HL-60 (cell line): ENCODE data around the gene DHRS7B.

ENCODE experiments used
- GABPA ChIP-seq: IDR thresholded peaks from 2 replicates; pipeline ENCODE4 v1.6.1; 2012; ENCODE audit warnings: low read depth
- POLR2AphosphoS5 ChIP-seq: IDR thresholded peaks from 2 replicates; pipeline ENCODE4 v1.6.1; 2012; ENCODE audit warnings: low read depth
- SPI1 ChIP-seq: IDR thresholded peaks from 2 replicates; pipeline ENCODE4 v1.6.1; 2012; ENCODE audit warnings: low read depth, mild to moderate bottlenecking, borderline replicate concordance
- TF ChIP-seq, protein P1 (sequence below): IDR thresholded peaks from one replicate; pipeline ENCODE4 v1.5.1; 2011; ENCODE audit warnings: low read length, control low read depth, inconsistent platforms; ENCODE audit not compliant: insufficient read depth
- TF ChIP-seq, protein P2 (sequence below): IDR thresholded peaks from 2 replicates; pipeline ENCODE4 v1.6.1; 2012; ENCODE audit warnings: low read depth; ENCODE audit not compliant: insufficient replicate concordance

DNA sequence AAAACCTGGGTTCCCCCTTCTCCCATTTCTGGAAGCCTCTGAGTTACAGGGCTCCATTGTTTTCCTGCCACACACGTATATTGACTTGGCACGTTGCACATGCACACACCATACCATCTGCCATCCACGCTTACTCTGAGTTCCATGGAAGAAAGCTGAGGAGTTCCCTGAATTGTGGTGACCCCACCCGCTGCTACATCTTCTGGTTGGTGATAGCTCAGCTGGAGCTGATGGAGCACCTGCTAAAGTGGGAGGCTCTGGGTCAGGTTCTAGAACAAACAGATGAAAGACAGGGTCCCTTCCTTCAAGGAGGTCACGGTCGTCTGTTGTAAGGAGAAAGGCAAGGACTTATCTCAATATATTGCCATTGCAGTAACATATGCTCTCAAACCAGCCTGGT, 46.1 kb downstream of the DHRS7B start:
- TF ChIP-seq, protein P1, sequence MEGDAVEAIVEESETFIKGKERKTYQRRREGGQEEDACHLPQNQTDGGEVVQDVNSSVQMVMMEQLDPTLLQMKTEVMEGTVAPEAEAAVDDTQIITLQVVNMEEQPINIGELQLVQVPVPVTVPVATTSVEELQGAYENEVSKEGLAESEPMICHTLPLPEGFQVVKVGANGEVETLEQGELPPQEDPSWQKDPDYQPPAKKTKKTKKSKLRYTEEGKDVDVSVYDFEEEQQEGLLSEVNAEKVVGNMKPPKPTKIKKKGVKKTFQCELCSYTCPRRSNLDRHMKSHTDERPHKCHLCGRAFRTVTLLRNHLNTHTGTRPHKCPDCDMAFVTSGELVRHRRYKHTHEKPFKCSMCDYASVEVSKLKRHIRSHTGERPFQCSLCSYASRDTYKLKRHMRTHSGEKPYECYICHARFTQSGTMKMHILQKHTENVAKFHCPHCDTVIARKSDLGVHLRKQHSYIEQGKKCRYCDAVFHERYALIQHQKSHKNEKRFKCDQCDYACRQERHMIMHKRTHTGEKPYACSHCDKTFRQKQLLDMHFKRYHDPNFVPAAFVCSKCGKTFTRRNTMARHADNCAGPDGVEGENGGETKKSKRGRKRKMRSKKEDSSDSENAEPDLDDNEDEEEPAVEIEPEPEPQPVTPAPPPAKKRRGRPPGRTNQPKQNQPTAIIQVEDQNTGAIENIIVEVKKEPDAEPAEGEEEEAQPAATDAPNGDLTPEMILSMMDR, result no peak
- TF ChIP-seq GABPA (no peak), POLR2AphosphoS5 (no peak), SPI1 (no peak)
- TF ChIP-seq, protein P2, sequence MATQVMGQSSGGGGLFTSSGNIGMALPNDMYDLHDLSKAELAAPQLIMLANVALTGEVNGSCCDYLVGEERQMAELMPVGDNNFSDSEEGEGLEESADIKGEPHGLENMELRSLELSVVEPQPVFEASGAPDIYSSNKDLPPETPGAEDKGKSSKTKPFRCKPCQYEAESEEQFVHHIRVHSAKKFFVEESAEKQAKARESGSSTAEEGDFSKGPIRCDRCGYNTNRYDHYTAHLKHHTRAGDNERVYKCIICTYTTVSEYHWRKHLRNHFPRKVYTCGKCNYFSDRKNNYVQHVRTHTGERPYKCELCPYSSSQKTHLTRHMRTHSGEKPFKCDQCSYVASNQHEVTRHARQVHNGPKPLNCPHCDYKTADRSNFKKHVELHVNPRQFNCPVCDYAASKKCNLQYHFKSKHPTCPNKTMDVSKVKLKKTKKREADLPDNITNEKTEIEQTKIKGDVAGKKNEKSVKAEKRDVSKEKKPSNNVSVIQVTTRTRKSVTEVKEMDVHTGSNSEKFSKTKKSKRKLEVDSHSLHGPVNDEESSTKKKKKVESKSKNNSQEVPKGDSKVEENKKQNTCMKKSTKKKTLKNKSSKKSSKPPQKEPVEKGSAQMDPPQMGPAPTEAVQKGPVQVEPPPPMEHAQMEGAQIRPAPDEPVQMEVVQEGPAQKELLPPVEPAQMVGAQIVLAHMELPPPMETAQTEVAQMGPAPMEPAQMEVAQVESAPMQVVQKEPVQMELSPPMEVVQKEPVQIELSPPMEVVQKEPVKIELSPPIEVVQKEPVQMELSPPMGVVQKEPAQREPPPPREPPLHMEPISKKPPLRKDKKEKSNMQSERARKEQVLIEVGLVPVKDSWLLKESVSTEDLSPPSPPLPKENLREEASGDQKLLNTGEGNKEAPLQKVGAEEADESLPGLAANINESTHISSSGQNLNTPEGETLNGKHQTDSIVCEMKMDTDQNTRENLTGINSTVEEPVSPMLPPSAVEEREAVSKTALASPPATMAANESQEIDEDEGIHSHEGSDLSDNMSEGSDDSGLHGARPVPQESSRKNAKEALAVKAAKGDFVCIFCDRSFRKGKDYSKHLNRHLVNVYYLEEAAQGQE, result no peak
